ENCODE measurements around the gene OSBPL7. TPM values are rescaled to one million over a fixed set of nuclear protein-coding genes. Genes with fewer than 3 reads are reported as not detected.

OSBPL7 gene
- total RNA-seq, 1 donor from 2014 or later, result 20.3 TPM

DNA sequence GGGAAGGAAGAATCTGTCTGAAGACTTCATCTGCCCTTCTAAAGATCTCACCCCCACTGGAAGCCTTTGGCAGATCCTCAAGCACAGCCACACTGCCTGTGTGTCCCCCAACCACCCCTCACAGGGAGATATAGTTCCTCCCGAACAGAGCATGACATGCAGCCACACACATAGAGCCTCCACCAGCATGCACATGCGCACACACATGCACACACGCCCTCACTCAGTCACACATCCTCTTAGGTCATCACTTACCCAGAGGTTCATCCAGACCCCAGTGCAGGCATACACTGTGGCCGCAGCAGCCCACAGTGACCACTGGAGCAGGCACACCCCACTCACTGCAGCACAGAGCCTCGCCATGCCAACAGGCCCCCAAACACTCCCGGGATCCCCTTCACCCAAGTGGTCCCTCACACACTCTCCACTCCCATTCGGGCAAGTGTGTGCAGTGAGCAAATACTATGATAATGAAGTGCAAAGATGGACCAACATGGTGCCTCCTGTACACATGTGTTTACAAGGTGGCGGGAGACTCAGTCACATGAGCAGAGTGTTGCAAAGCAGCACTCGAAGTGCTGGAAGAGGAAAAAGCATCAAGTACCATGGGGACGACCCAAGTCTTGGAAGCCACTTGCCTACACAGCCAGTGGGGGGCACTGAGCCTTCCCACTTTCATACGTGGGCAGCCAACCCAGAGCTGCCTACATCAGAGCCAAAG is 46.4 kb upstream of the OSBPL7 start:
- peaks cover 71% of the 10 kb centered on the region for H3K27me3 Mint-ChIP-seq
- no peaks in the 10 kb centered on the region for H3K36me3 Mint-ChIP-seq
- peaks cover 14% of the 10 kb centered on the region for H3K4me1 Mint-ChIP-seq (ENCODE audit: unreplicated experiment)
- TF ChIP-seq, protein P1, sequence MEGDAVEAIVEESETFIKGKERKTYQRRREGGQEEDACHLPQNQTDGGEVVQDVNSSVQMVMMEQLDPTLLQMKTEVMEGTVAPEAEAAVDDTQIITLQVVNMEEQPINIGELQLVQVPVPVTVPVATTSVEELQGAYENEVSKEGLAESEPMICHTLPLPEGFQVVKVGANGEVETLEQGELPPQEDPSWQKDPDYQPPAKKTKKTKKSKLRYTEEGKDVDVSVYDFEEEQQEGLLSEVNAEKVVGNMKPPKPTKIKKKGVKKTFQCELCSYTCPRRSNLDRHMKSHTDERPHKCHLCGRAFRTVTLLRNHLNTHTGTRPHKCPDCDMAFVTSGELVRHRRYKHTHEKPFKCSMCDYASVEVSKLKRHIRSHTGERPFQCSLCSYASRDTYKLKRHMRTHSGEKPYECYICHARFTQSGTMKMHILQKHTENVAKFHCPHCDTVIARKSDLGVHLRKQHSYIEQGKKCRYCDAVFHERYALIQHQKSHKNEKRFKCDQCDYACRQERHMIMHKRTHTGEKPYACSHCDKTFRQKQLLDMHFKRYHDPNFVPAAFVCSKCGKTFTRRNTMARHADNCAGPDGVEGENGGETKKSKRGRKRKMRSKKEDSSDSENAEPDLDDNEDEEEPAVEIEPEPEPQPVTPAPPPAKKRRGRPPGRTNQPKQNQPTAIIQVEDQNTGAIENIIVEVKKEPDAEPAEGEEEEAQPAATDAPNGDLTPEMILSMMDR (conservative IDR thresholded peaks at IDR 0.05), result no peak
- H3K27ac Mint-ChIP-seq, result peak overlapping the region; percentile 8
- H3K4me3 Mint-ChIP-seq, result no peak overlapping the region
- DNase-seq (ENCODE audit: extremely low spot score, unreplicated experiment), result no peak
- peaks cover 4% of the 10 kb centered on the region for H3K9me3 Mint-ChIP-seq

DNA sequence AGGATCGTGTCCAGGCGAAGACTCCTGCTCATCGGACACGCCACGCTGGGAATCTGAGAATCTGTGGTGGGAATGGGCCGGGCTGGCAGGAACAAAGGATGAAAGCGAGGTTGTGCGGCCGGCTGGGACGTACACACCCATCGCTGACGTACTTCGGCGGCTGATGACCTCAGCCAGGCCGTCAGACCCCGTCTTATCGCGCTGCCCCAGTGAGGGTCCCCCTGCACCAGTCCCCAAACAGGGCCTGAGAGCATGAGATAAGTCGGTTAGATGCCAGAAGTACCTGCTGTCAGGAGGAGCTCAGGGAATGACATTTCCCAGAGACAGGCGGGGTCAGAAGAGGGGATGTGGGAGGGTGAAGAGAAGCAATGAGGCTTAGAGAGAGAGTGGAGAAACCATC is 45.3 kb upstream of the OSBPL7 start:
- DNase-seq (ENCODE audit: extremely low spot score, unreplicated experiment), result no peak
- no peaks in the 10 kb centered on the region for H3K36me3 Mint-ChIP-seq
- TF ChIP-seq, protein P1 (conservative IDR thresholded peaks at IDR 0.05), result no peak
- peaks cover 64% of the 10 kb centered on the region for H3K27me3 Mint-ChIP-seq
- H3K4me3 Mint-ChIP-seq, result no peak overlapping the region
- peaks cover 14% of the 10 kb centered on the region for H3K4me1 Mint-ChIP-seq (ENCODE audit: unreplicated experiment)
- peak overlapping the region; percentile 72 for H3K27ac Mint-ChIP-seq
- H3K9me3 Mint-ChIP-seq, result peaks cover 4% of the 10 kb centered on the region

DNA sequence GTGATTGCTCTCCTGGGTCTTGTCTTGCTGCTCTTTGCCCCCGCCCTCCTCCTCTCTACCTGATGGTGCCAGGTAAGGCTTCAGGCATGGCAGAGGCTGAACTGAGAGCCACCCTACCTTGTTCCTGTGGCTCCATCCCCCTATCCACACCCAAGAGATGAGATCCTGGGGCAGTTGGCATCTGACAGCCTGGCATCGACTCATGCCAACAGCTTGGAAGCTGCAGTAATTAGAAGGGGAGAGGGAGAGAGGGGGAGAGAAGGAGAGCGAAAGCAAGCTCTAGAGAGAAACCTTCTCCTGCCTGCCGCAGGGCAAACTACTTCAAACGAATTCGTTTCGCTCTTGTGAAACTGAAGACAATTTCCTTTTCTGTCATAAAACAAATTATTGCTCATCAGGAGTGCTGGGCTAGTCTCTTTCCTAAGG is 43.2 kb upstream of the OSBPL7 start:
- H3K36me3 Mint-ChIP-seq, result no peaks in the 10 kb centered on the region
- no peak for DNase-seq (ENCODE audit: extremely low spot score, unreplicated experiment)
- peaks cover 50% of the 10 kb centered on the region for H3K27me3 Mint-ChIP-seq
- TF ChIP-seq, protein P1 (conservative IDR thresholded peaks at IDR 0.05), result no peak
- peak overlapping the region; percentile 47 for H3K4me3 Mint-ChIP-seq
- peaks cover 8% of the 10 kb centered on the region for H3K4me1 Mint-ChIP-seq (ENCODE audit: unreplicated experiment)
- H3K27ac Mint-ChIP-seq, result peak overlapping the region; percentile 83
- peaks cover 4% of the 10 kb centered on the region for H3K9me3 Mint-ChIP-seq

DNA sequence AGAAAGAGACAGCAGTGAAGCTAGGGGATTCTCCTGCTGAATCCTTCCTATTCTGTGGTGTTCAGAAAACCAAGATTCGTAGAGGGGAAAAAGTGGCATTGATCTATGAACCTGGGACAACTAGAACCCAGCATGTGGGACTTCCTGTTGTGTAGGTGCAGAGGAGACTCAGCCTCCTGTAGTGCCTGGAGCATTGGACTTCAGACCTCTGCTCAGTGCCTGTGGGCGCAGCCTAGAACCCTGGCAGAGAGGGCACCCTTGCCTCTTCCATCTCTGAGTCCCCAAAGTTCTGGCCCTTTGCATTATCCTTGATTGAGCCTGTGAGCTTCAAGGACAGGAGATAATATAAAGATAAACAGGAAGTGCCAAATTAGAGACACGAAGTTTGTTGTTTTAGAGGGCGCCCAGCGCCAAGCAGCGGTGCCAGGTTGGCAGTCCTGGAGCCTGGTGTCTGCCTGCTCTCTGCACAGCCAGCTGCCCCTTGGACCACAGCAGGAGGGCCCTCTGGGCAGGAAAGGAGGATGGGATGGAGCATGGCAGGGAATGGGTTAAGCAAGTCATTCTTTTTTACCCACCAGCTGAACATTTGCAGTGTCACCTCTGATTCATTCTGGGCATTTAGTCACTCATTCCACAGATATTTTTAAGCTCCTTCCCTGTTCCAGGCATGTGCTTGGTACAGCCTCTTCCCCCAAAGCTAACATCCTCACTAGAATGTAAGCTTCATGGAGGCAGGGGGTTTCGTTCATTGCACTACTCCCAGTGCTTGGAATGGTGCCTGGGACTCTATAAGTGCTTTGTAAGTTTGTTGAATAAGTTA is 41.2 kb upstream of the OSBPL7 start:
- TF ChIP-seq, protein P1 (conservative IDR thresholded peaks at IDR 0.05), result no peak
- Mint-ChIP-seq H3K4me1 (ENCODE audit: unreplicated experiment) (peaks cover 6% of the 10 kb centered on the region), H3K27ac (peak overlapping the region; percentile 89), H3K36me3 (no peaks in the 10 kb centered on the region), H3K27me3 (peaks cover 55% of the 10 kb centered on the region), H3K4me3 (peak overlapping the region; percentile 56), H3K9me3 (peaks cover 4% of the 10 kb centered on the region)
- no peak for DNase-seq (ENCODE audit: extremely low spot score, unreplicated experiment)

DNA sequence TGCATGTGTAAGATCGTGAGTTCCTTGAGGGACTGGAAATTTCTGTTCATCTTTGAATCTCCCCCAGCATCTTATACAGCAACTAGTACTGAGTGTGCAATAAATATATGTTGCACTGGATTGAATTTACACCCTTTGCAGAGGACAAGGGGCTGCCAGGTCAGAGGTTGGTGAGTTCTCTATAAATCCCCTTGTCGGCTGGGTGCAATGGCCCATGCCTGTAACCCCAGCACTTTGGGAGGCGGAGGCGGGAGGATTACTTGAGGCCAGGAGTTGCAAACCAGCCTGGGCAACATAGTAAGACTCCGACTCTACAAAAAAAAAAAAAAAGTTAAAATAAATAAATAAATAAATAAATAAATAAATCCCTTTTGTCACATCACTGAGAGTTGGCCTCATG is 38.8 kb upstream of the OSBPL7 start:
- no peak overlapping the region for H3K27ac Mint-ChIP-seq
- H3K27me3 Mint-ChIP-seq, result peaks cover 55% of the 10 kb centered on the region
- H3K4me1 Mint-ChIP-seq (ENCODE audit: unreplicated experiment), result peaks cover 6% of the 10 kb centered on the region
- H3K36me3 Mint-ChIP-seq, result no peaks in the 10 kb centered on the region
- DNase-seq (ENCODE audit: extremely low spot score, unreplicated experiment), result no peak
- peaks cover 4% of the 10 kb centered on the region for H3K9me3 Mint-ChIP-seq
- TF ChIP-seq, protein P1 (conservative IDR thresholded peaks at IDR 0.05), result no peak
- no peak overlapping the region for H3K4me3 Mint-ChIP-seq
